Breast epithelium (tissue), 4 donors: ENCODE results near the gene TCERG1L. TPM values are rescaled to one million over a fixed set of nuclear protein-coding genes. Genes with fewer than 3 reads are reported as not detected.

Experiments
- DNase-seq, 2 donors: peaks; one replicate each; pipeline ENCODE4 v3.0.0-alpha.2; 2019; ENCODE audit warnings: low spot score in 2 of 2
- H3K27ac ChIP-seq, 2 donors: fragments of 200-600 bp; sonication (generic) in 1 of 2; one replicate each; pipeline ENCODE4 v1.5.1; 2016 to 2019; ENCODE audit warnings: mild to moderate bottlenecking in 1 of 2
- H3K27me3 ChIP-seq, 2 donors: fragments of 200-600 bp; sonication (generic) in 1 of 2; one replicate each; pipeline versions ENCODE4 v1.5.1 to v1.6.0; 2017 to 2019; ENCODE audit warnings: control low read depth in 1 of 2, mild to moderate bottlenecking in 1 of 2
- H3K36me3 ChIP-seq: fragments of 200-600 bp; one replicate; pipeline ENCODE4 v1.5.1; 2019
- H3K4me1 ChIP-seq, 2 donors: fragments of 200-600 bp; sonication (generic); one replicate each; pipeline ENCODE4 v1.5.1; 2016 to 2019; ENCODE audit warnings: control low read depth in 1 of 2
- H3K4me3 ChIP-seq, 3 donors: fragments of 200-600 bp; sonication (generic); 1 replicate in 2 of 3; 2 replicates in 1 of 3; pipeline ENCODE4 v1.5.1; 2016 to 2019; ENCODE audit warnings: mild to moderate bottlenecking in 3 of 3, moderate library complexity in 2 of 3
- H3K9me3 ChIP-seq, 2 donors: fragments of 200-600 bp; sonication (generic) in 1 of 2; one replicate each; pipeline ENCODE4 v1.5.1; 2016 to 2019; ENCODE audit warnings: control low read depth in 1 of 2
- CTCF ChIP-seq, 3 donors: fragments of 450-650 bp; IDR thresholded peaks; one replicate each; pipeline ENCODE4 v1.5.1; 2016 to 2017; ENCODE audit warnings: antibody characterized with exemption in 3 of 3, mild to moderate bottlenecking in 3 of 3, moderate library complexity in 3 of 3
- POLR2A ChIP-seq: fragments of 450-650 bp; IDR thresholded peaks from one replicate; pipeline ENCODE4 v1.6.1; 2016; ENCODE audit warnings: antibody characterized with exemption, mild to moderate bottlenecking, moderate library complexity
- POLR2AphosphoS5 ChIP-seq, 3 donors: sonication (generic); formaldehyde crosslinking; IDR thresholded peaks; one replicate each; pipeline ENCODE4 v1.6.1; 2017; ENCODE audit warnings: antibody characterized with exemption in 3 of 3
- intact Hi-C: fragments of 100-400 bp; cut with DNase I; formaldehyde crosslinking; loops from one replicate; pipeline ENCODE4 v1.15.1; 2023; ENCODE audit warnings: low total_unique reads
- total RNA-seq, 3 donors: library from RNA; depleted of rRNA; stranded (reverse); fragments of >200 nt; gene quantifications; one replicate each; pipeline ENCODE4 v1.1.0, GENCODE V29; 2016

TCERG1L gene
- total RNA-seq, 3 donors from 2014 or later: under 0.01 to 0.88 TPM; not detected in 1

GRCh38 chr10:131316321-131317075 lies 5.0 kb upstream of the TCERG1L start:
- Histone ChIP-seq H3K36me3 (no peaks in the 10 kb centered on the region), H3K27me3 (peaks cover 0 to 66% of the 10 kb centered on the region in 2 donors), H3K4me1 (no peaks in the 10 kb centered on the region), H3K9me3 (no peaks in the 10 kb centered on the region), H3K27ac (no peak overlapping the region), H3K4me3 (no peak overlapping the region)
- no peak for TF ChIP-seq CTCF (IDR thresholded peaks at IDR 0.05)
- TF ChIP-seq POLR2AphosphoS5 (IDR thresholded peaks at IDR 0.05): no peak
- no peak for TF ChIP-seq POLR2A
- no peak for DNase-seq
- intact Hi-C loops: no loop called here

GRCh38 chr10:131315344-131315743 lies 3.8 kb upstream of the TCERG1L start:
- no peak for TF ChIP-seq CTCF (IDR thresholded peaks at IDR 0.05)
- no peak for TF ChIP-seq POLR2AphosphoS5 (IDR thresholded peaks at IDR 0.05)
- TF ChIP-seq POLR2A: no peak
- Histone ChIP-seq H3K4me1 (peaks cover 0 to 6% of the 10 kb centered on the region in 2 donors), H3K36me3 (no peaks in the 10 kb centered on the region), H3K27me3 (peaks cover 0 to 67% of the 10 kb centered on the region in 2 donors), H3K4me3 (no peak overlapping the region), H3K9me3 (no peaks in the 10 kb centered on the region), H3K27ac (no peak overlapping the region)
- intact Hi-C loops: no loop called here
- no peak for DNase-seq

GRCh38 chr10:131314799-131315198 lies 3.3 kb upstream of the TCERG1L start:
- Histone ChIP-seq H3K27me3 (peaks cover 0 to 71% of the 10 kb centered on the region in 2 donors), H3K27ac (no peak overlapping the region), H3K4me3 (no peak overlapping the region), H3K4me1 (peaks cover 0 to 6% of the 10 kb centered on the region in 2 donors), H3K36me3 (no peaks in the 10 kb centered on the region), H3K9me3 (no peaks in the 10 kb centered on the region)
- intact Hi-C loops: no loop called here
- TF ChIP-seq POLR2AphosphoS5 (IDR thresholded peaks at IDR 0.05) (no peak), POLR2A (no peak), CTCF (IDR thresholded peaks at IDR 0.05) (no peak)
- DNase-seq: no peak

GRCh38 chr10:131314148-131314547 lies 2.6 kb upstream of the TCERG1L start:
- Histone ChIP-seq H3K36me3 (no peaks in the 10 kb centered on the region), H3K27ac (no peak overlapping the region), H3K4me1 (peaks cover 0 to 6% of the 10 kb centered on the region in 2 donors), H3K9me3 (no peaks in the 10 kb centered on the region), H3K27me3 (peaks cover 0 to 71% of the 10 kb centered on the region in 2 donors), H3K4me3 (no peak overlapping the region)
- intact Hi-C loops: no loop called here
- TF ChIP-seq CTCF (IDR thresholded peaks at IDR 0.05): no peak
- TF ChIP-seq POLR2A: no peak
- no peak for TF ChIP-seq POLR2AphosphoS5 (IDR thresholded peaks at IDR 0.05)
- no peak for DNase-seq

GRCh38 chr10:131313377-131313776 lies 1.9 kb upstream of the TCERG1L start:
- no peak for DNase-seq
- H3K36me3 ChIP-seq: no peaks in the 10 kb centered on the region
- H3K27me3 ChIP-seq: peaks cover 0 to 71% of the 10 kb centered on the region in 2 donors
- no peak for TF ChIP-seq CTCF (IDR thresholded peaks at IDR 0.05)
- no peak for TF ChIP-seq POLR2AphosphoS5 (IDR thresholded peaks at IDR 0.05)
- no peak for TF ChIP-seq POLR2A
- no peak overlapping the region for H3K27ac ChIP-seq
- intact Hi-C loops: no loop called here
- no peak overlapping the region for H3K4me3 ChIP-seq
- H3K4me1 ChIP-seq: peaks cover 0 to 6% of the 10 kb centered on the region in 2 donors
- H3K9me3 ChIP-seq: no peaks in the 10 kb centered on the region
